Cardiac fibroblast (primary cell): ENCODE data around the gene RAP1GAP.

Experiments used
- DNase-seq, 2 donors: peaks; one replicate each; pipeline versions ENCODE4 v3.0.0 to v3.0.0-alpha.2; 2010; ENCODE audit warnings: low read depth in 2 of 2
- H3K4me3 ChIP-seq, 2 donors: replicated peaks in 1 of 2; 1 replicate in 1 of 2; 2 replicates in 1 of 2; pipeline ENCODE4 v1.5.1; 2011; ENCODE audit warnings: low read depth in 2 of 2, low read length in 2 of 2, mild to moderate bottlenecking in 2 of 2, moderate library complexity in 1 of 2
- TF ChIP-seq, protein P1 (sequence below): IDR thresholded peaks from one replicate; pipeline ENCODE4 v1.5.1; 2011; ENCODE audit warnings: low read depth, mild to moderate bottlenecking, low read length, inconsistent platforms

The RAP1GAP gene

DNA sequence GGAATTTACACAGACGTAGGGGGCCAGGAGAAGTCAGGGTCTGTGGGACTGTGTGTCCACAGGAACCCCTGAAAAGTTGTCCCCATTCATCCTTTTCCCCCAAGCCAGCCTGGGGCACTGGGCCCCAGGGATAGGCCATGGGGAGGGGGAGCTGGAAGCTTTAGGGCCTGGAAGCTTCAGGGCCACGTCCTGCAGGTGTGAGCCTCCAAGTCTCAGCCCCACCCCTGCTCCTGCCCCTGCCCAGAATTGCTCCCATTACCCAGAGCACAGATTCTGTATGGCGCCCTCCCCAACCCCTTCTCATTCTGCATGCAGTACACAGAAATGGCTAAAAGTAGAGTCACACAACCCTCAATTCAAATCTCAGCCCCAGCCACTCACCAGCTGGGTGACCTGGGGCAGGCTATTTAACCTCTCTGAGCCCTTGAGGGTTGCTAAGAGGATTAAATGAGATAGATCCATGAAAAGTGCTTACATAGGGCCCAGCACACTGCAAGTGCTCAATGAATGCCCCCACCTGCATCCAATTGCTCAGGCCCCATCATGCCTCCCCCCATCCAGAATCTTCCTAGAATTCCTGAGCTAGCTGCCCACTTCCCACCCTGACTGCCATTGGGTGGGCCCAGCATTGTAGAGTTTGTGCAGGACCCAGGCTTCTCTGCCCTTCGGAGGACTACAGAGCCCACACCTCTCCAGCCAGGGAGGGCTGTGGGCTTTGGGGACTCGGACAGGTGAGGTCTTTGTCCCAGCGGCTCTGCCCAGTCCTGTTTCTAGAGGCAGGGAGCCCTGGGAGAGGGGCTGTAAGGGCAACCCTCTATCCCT, 6.5 kb downstream of the RAP1GAP start:
- DNase-seq = no peak
- no peak overlapping the region for H3K4me3 ChIP-seq
- TF ChIP-seq, protein P1, sequence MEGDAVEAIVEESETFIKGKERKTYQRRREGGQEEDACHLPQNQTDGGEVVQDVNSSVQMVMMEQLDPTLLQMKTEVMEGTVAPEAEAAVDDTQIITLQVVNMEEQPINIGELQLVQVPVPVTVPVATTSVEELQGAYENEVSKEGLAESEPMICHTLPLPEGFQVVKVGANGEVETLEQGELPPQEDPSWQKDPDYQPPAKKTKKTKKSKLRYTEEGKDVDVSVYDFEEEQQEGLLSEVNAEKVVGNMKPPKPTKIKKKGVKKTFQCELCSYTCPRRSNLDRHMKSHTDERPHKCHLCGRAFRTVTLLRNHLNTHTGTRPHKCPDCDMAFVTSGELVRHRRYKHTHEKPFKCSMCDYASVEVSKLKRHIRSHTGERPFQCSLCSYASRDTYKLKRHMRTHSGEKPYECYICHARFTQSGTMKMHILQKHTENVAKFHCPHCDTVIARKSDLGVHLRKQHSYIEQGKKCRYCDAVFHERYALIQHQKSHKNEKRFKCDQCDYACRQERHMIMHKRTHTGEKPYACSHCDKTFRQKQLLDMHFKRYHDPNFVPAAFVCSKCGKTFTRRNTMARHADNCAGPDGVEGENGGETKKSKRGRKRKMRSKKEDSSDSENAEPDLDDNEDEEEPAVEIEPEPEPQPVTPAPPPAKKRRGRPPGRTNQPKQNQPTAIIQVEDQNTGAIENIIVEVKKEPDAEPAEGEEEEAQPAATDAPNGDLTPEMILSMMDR = no peak

DNA sequence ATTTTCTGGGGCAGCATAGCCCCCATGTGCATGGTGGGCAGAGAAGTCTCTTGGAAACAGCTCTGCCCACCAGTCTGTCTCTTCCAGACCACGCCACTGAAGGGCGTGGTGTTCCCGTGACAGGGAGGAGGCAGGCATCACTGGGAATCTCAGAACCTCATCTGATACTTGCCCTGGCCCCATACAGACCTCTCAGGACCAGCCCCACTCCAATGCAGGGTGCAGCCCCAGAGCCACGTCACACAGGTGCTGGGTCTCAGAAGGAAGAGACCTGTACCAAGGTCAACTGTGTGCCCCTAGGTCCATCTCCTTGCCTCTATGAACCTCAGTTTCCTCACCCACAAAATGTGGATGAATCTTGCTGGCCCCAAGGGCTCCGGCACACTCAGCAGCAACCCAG, 7.3 kb downstream of the RAP1GAP start:
- no peak overlapping the region for H3K4me3 ChIP-seq
- DNase-seq = no peak
- TF ChIP-seq, protein P1 = no peak

DNA sequence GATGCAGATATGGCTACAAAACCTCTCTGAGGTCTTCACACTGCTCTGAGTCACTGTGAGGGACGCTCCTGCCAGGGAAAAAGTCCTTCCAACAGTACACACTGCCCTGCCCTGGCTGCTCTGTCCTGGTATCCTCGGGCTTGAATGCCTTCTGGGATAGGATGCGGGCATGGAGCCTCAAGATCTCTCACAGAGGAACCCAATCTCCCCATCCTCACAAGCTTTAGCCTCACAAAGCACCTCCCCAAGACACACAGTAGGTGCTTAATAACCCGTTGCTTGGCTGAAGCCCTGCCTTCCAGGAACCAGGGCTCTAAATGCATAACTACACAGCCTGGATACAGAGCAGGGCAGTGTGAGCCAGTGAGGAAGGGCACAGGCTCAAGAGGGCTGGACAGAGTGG, 9.2 kb downstream of the RAP1GAP start:
- no peak overlapping the region for H3K4me3 ChIP-seq
- no peak for DNase-seq

DNA sequence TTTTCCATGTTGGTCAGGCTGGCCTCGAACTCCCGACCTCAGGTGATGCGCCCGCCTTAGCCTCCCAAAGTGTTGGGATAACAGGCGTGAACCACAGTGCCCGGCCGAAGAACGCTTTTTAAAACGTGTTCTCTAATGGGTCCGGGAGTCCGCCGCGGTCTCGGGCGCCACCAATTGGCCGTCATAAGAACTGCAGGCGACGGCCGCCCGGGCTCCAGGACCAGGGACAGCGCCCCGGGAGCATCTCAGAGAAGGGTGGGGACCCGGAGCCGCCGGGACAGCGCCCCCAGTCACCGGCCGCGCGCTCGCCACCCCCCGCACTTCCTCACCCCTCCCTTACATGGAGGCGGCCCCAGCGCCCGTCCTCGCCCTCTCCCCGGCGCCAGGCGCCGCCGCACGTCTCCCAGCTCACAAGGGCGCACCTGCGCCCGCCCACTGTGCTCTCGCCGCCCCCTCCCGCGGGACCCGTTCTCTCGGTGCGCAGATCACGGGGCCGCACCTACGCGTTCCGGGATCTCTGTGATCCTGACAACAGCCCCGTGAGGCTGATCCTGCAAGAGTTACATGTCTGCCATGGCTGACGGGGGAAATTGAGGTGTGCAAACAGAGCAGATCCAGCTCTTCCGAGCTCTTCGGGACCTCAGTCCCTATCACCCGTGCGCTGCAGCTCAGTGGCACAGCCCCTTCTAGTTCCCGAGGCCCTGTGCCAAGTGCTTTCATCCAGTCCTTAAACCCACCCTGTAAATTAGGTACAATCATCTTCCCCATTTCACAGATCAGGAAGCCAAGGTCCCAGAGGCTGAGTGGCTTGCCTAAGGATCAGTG, 9.8 kb downstream of the RAP1GAP start:
- DNase-seq = peak; percentile 61 to 67
- TF ChIP-seq, protein P1 = peak; percentile 90
- no peak overlapping the region for H3K4me3 ChIP-seq

More for the DNA sequence above, 9.2 kb downstream of the RAP1GAP start:
- TF ChIP-seq, protein P1 = no peak

DNA sequence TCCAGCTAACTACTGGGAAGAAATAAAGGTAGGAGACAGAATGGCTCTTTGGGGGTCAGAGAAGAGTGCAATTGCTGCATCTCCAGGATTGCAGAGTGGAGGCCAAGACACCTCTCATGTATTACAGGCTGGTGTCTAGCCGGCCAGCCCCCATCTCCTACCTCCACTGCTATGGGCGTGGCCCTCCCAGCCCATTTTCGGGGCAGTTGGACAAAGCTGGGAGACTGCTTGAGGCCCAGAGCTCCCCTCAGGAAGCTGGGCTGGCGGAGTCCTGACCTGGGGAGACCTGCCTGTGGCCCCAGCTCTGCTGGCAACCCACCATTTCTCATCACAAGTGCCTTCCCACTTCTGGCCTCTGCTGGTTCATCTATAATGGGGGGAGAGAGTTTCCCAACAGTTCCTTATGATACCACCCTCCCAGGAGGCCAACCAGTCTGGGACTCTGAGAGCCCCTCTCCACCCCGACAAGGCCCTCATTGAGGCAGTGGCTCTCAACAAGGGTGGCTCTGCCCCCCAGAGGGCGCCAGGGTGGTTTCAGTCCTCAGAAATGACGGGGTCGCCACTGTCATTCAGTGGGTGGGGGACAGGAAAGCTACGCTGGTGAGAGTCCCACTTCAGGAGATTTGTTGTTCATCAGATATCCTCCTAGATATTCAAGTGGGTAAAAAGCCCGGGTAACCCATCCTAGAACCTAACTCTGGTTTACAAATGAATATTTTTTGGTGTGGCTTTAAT, 11.5 kb downstream of the RAP1GAP start:
- DNase-seq = no peak
- no peak overlapping the region for H3K4me3 ChIP-seq
- TF ChIP-seq, protein P1 = no peak

DNA sequence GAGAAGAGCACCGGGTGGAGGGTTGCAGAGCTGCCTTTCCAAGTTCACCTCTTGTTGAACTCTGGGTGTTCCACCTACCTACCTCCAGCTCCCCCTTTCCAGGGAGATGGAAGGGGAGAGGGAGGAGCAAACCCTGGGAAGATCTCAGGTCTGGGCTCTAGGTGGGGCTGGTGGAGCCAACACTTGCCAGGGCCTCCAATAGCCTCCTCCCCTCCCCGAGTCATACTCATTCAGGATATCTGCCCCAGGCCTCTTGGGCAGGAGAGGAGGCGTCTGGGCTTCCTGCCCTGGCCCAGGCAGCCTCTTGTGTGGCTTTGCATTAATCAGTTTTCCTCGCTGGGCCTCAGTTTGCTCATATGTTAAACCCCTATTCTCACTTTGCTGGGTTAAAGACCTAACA, 13.4 kb downstream of the RAP1GAP start:
- no peak for DNase-seq
- H3K4me3 ChIP-seq = no peak overlapping the region
- TF ChIP-seq, protein P1 = no peak
